K562 (cell line): ENCODE measurements around the gene PDE6B. TPM values are rescaled to one million over a fixed set of nuclear protein-coding genes. Genes with fewer than 3 reads are reported as not detected.

Source experiments
- ATF6 ChIP-seq: sonication (generic); formaldehyde crosslinking; IDR thresholded peaks from 2 replicates; pipeline ENCODE4 v1.4.0; 2020; ENCODE audit warnings: mild to moderate bottlenecking, missing genetic modification reagents
- CEBPB ChIP-seq: fragments of 450-650 bp; IDR thresholded peaks from 2 replicates; pipeline ENCODE4 v1.6.1; 2016; ENCODE audit warnings: missing genetic modification characterization, missing compliant biosample characterization
- CREB3 ChIP-seq: fragments of 450-650 bp; conservative IDR thresholded peaks from 2 replicates; pipeline ENCODE4 v1.6.1; 2016; ENCODE audit warnings: missing genetic modification characterization, low read depth, mild to moderate bottlenecking, missing compliant biosample characterization, moderate library complexity
- ELF4 ChIP-seq: fragments of 450-650 bp; formaldehyde crosslinking; IDR thresholded peaks from 2 replicates; pipeline ENCODE4 v1.4.0; 2022; ENCODE audit warnings: missing genetic modification characterization
- HDAC6 ChIP-seq: IDR thresholded peaks from 2 replicates; pipeline ENCODE4 v1.6.1; 2012; ENCODE audit warnings: low read depth, mild to moderate bottlenecking, control low read depth, inconsistent platforms, low read length, moderate library complexity
- HLTF ChIP-seq: fragments of 450-650 bp; IDR thresholded peaks from 2 replicates; pipeline ENCODE4 v1.6.1; 2016
- ID3 ChIP-seq, 2 experiments: fragments of 250-450 bp in 1 of 2; fragments of 450-650 bp in 1 of 2; sonication (Bioruptor Pico) in 1 of 2; IDR thresholded peaks; 2 replicates each; pipeline versions ENCODE4 v1.6.1 to v1.8.0; 2016 to 2021; ENCODE audit warnings: mild to moderate bottlenecking in 2 of 2, moderate library complexity in 2 of 2, missing compliant biosample characterization in 1 of 2, missing genetic modification characterization in 1 of 2
- NCOA4 ChIP-seq: fragments of 450-650 bp; IDR thresholded peaks from 2 replicates; pipeline ENCODE4 v1.6.1; 2018; ENCODE audit warnings: mild to moderate bottlenecking; ENCODE audit not compliant: partially characterized antibody
- PRDM10 ChIP-seq: fragments of 450-650 bp; IDR thresholded peaks from 2 replicates; pipeline ENCODE4 v1.6.1; 2018; ENCODE audit not compliant: partially characterized antibody
- PRPF4 ChIP-seq: fragments of 200-400 bp; formaldehyde crosslinking; IDR thresholded peaks from one replicate; pipeline ENCODE4 v1.6.1; 2017; ENCODE audit warnings: low read length, low read depth, mild to moderate bottlenecking; ENCODE audit not compliant: insufficient read depth, poor library complexity, severe bottlenecking
- RHOXF2B ChIP-seq: fragments of 250-450 bp; sonication (Bioruptor Pico); conservative IDR thresholded peaks from 2 replicates; pipeline ENCODE4 v1.5.1; 2021
- SFPQ ChIP-seq: fragments of 200-400 bp; formaldehyde crosslinking; IDR thresholded peaks from 2 replicates; pipeline ENCODE4 v1.6.1; 2017; ENCODE audit warnings: mild to moderate bottlenecking, low read depth, low read length, moderate library complexity
- ZFP1 ChIP-seq: fragments of 450-650 bp; formaldehyde crosslinking; IDR thresholded peaks from 2 replicates; pipeline ENCODE4 v1.4.0; 2020; ENCODE audit warnings: mild to moderate bottlenecking, mixed read lengths
- ZFPM2 ChIP-seq: fragments of 250-450 bp; sonication (Bioruptor Pico); IDR thresholded peaks from 2 replicates; pipeline ENCODE4 v1.5.1; 2022; ENCODE audit warnings: mild to moderate bottlenecking
- ZNF12 ChIP-seq: sonication (generic); formaldehyde crosslinking; IDR thresholded peaks from 2 replicates; pipeline ENCODE4 v1.4.0; 2020; ENCODE audit warnings: mild to moderate bottlenecking, missing genetic modification reagents
- ZNF143 ChIP-seq: sonication (generic); formaldehyde crosslinking; IDR thresholded peaks from 2 replicates; pipeline ENCODE4 v1.9.0; 2022; ENCODE audit warnings: mild to moderate bottlenecking, missing genetic modification reagents
- ZNF165 ChIP-seq: fragments of 250-450 bp; sonication (Bioruptor Pico); IDR thresholded peaks from 2 replicates; pipeline ENCODE4 v1.4.0; 2020; ENCODE audit warnings: borderline replicate concordance
- ZNF551 ChIP-seq: fragments of 250-450 bp; sonication (Bioruptor Pico); IDR thresholded peaks from 2 replicates; pipeline ENCODE4 v1.5.0; 2021; ENCODE audit warnings: mild to moderate bottlenecking, moderate library complexity
- ZNF77 ChIP-seq: fragments of 250-450 bp; sonication (Bioruptor Pico); IDR thresholded peaks from 2 replicates; pipeline ENCODE4 v1.5.0; 2020
- ZNF785 ChIP-seq: fragments of 250-450 bp; sonication (Bioruptor Pico); IDR thresholded peaks from 2 replicates; pipeline ENCODE4 v1.4.0; 2020; ENCODE audit warnings: mild to moderate bottlenecking
- polyA plus RNA-seq, 8 experiments: library from polyadenylated mRNA; depleted of rRNA in 4 of 8; stranded (reverse) in 5 of 8; unstranded in 3 of 8; fragments of >200 nt; fragmentation: Nextera tagmentation in 2 of 8; fragmentation: Illumina TruSeq in 1 of 8; extraction: Ambion mirVana in 2 of 8; extraction: Trizol in 1 of 8; gene quantifications; 2 replicates each; pipeline versions ENCODE4 v1.2.1 to v1.2.3, GENCODE V29; 2011 to 2014; ENCODE audit warnings: inconsistent platforms in 1 of 8, missing spikeins in 1 of 8
- total RNA-seq, 7 experiments: library from RNA; depleted of rRNA in 6 of 7; stranded (reverse); fragments of >200 nt in 6 of 7; fragmentation: Illumina TruSeq in 2 of 7; extraction: Trizol in 2 of 7; gene quantifications; 2 replicates each; pipeline versions ENCODE4 v1.2.1 to v1.2.3, GENCODE V29; 2011 to 2021; ENCODE audit warnings: low replicate concordance in 1 of 7

Gene PDE6B
- total and polyA plus RNA-seq, 9 of the 15 experiments (the other 6 are each of a cell fraction or from before 2014, with no cell fraction given), result 0.04 TPM; not detected in 8

GRCh38 chr4:686413-687040 lies 61.2 kb downstream of the PDE6B start (continued):
- TF ChIP-seq SFPQ (no peak), HLTF (no peak), RHOXF2B (CRISPR knock-in tag) (no peak), ZNF785 (CRISPR knock-in tag) (no peak), ELF4 (CRISPR knock-in tag) (no peak), PRPF4 (no peak), PRDM10 (no peak), ZNF12 (CRISPR knock-in tag) (no peak), CREB3 (tag) (no peak), NCOA4 (no peak), ID3 (CRISPR knock-in tag; IDR thresholded peaks at IDR 0.05) (no peak), ID3 (tag; IDR thresholded peaks at IDR 0.05) (no peak), ATF6 (CRISPR knock-in tag) (no peak), ZFP1 (CRISPR knock-in tag) (no peak), HDAC6 (no peak), ZNF143 (CRISPR knock-in tag) (no peak), CEBPB (no peak), ZNF165 (CRISPR knock-in tag) (no peak), ZFPM2 (CRISPR knock-in tag) (no peak), ZNF551 (CRISPR knock-in tag) (no peak), ZNF77 (CRISPR knock-in tag) (no peak)
